GM08714 (cell line): ENCODE measurements around the gene KIF1A.
"Not testable (repeated sequence)": the region's sequence is repeated elsewhere in the genome, so short reads cannot be mapped to it uniquely, and the experiment has no call there.

ENCODE experiments used
- H3K4me3 ChIP-seq: fragments of 200-500 bp; sonication (Bioruptor generic); 2 replicates; pipeline ENCODE4 v1.5.1; 2014; ENCODE audit warnings: mild to moderate bottlenecking, low read length, inconsistent platforms
- ZNF274 ChIP-seq: IDR thresholded peaks from 2 replicates; pipeline ENCODE4 v1.6.1; 2012; ENCODE audit warnings: mild to moderate bottlenecking, low read depth, low read length

The KIF1A gene

GRCh38 chr2:240855670-240856069, 35.7 kb upstream of the KIF1A start:
- no peak overlapping the region for H3K4me3 ChIP-seq
- TF ChIP-seq ZNF274 = no peak

DNA sequence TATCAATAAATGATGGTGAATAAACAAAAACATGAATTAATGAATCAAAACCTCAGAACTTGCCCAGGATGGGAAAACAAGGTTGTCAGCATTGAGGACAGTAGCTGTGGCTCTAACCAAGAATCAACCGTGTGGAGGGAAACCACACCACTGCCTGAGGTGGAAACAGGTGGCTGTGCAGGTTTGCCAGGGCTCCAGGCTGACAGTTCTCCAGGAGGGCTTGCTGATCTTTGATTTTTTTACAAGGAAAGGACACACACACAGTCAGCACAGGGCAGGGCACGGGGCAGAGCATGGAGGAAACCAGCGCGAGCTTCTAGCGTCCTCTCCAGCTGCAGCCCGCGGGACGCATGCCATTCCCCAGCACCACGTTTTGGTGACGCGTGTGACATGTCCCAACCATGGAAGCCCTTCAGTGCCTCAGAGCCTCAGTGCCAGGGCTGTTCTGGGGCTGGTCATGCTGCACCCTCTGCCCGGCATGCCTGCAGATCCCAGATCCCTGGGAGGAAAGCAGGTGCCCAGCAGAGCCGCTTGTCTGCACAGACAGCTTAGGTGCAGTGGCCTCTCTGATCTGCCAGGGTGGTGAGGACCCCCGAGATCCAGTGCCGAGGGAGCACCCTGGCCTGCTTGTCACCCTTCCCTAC, 32.8 kb upstream of the KIF1A start:
- TF ChIP-seq ZNF274 = no peak
- H3K4me3 ChIP-seq = no peak overlapping the region

DNA sequence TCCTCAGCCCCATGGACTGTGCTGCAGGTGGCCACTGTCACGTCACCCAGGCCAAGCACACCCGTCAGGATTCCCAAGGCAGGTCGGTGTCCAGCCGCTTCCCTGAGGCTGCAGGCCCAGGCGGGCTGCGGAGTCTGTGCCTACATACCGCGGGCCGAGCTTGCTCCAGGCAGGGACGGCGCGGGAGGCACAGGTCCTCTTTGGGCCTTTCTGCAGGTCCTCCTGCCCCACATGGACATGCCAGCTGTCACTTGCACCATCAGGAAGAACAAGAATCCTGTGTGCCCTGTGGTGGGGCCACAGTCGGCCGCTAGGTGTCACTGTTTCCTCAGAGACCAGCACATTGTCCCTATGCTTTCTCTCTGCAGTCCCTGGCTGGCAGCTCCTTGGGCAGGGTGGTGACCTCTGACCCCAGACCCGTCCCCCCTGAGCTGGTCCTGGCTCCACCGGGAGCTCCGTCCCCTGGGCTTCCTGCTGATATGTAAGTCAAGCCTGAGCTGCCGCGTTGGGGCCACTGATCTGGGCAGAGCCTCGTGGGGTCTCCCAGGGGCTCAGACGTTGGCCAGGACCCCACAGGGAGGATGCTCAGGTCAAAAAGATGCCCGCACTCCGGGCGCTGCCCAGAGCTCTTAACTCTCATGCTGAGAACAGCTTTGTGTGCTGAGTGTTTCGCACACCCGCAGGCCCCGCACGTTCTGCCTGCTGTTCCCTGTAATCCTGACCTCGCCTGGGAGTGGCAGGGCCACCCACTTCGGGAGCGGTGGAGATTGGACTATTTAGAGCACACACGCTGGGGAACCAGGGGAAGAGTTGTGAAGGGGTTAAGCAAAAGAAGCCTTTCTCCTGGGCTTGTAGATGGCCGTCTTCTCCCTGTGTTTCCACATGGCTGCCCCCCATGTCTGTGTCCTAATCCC, 31.3 kb upstream of the KIF1A start:
- no peak for TF ChIP-seq ZNF274
- H3K4me3 ChIP-seq = no peak overlapping the region

GRCh38 chr2:240850756-240851077, 30.7 kb upstream of the KIF1A start:
- no peak overlapping the region for H3K4me3 ChIP-seq
- no peak for TF ChIP-seq ZNF274

DNA sequence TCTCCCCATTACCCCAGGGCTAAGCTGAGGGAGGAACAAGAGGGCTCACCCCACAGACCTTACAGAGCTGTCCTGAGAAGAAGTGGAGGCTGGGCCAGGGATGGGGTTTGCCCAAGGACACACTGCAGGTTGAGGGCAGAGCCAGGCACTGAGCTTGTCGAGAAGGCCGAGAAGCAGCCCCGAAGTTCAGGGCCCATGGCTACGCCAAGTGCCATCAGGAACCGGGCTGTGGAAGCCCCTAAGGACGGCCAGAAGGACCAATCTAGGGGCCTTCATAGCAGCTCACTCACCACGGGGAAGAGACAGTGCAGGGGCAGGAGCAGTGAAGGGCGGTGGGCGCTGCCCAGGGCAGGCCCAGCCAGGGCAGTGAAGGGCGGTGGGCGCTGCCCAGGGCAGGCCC, 30.0 kb upstream of the KIF1A start:
- H3K4me3 ChIP-seq = no peak overlapping the region
- TF ChIP-seq ZNF274 = no peak

- TF ChIP-seq ZNF274 = no peak
These were observed 29.1 kb upstream of the KIF1A start for GRCh38 chr2:240848900-240849680.

DNA sequence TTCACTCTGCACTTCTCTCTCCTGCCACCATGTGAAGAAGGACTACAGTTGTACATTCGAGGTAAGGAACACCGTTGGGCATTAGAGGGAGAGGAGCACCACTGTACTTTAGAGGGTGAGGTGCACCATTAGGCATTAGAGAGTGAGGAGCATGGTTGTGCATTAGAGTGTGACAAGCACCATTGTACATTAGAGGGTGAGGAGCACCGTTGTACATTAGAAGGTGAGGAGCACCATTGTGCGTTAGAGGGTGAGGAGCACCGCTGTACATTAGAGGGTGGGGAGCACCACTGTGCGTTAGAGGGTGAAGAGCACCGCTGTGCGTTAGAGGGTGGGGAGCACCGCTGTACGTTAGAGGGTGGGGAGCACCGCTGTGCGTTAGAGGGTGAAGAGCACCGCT, 27.8 kb upstream of the KIF1A start:
- no peak for TF ChIP-seq ZNF274
- no peak overlapping the region for H3K4me3 ChIP-seq

More at GRCh38 chr2:240848900-240849680, 29.1 kb upstream of the KIF1A start:
- no peak overlapping the region for H3K4me3 ChIP-seq

DNA sequence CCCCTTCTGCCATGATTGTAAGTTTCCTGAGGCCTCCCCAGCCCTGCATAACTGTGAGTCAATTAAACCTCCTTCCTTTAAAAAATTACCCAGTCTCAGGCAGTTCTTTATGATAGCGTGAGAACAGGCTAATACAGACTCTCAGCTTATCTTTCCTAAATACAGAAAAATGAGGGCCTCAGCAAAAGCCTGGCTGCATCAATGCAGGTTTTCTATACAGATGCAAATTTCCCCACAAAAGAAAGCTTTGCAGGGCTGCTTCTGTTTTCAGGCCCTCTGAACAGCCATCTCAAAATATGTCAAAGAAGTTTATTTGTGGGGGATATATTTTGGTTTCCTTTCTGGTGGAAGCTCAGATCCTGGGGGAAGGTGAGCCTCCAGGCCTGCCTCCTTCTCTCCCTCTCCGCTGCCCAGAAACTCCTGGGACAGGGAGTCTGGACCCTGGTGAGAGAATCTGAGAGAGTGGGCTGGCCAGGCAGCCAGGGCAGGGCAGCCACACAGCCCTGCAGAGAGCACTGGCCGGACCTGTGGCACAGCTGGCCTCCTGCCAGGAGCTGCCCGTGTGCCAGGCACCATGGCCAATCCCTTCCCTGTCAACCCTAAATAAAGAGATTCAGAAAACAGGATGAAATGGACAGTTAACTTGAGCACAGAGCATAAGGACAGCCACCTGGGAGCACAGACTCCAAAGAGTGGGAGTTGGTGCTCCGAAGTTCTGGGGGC, 27.0 kb upstream of the KIF1A start:
- TF ChIP-seq ZNF274 = no peak
- no peak overlapping the region for H3K4me3 ChIP-seq

GRCh38 chr2:240846309-240846708, 26.3 kb upstream of the KIF1A start:
- not testable (repeated sequence) for H3K4me3 ChIP-seq

DNA sequence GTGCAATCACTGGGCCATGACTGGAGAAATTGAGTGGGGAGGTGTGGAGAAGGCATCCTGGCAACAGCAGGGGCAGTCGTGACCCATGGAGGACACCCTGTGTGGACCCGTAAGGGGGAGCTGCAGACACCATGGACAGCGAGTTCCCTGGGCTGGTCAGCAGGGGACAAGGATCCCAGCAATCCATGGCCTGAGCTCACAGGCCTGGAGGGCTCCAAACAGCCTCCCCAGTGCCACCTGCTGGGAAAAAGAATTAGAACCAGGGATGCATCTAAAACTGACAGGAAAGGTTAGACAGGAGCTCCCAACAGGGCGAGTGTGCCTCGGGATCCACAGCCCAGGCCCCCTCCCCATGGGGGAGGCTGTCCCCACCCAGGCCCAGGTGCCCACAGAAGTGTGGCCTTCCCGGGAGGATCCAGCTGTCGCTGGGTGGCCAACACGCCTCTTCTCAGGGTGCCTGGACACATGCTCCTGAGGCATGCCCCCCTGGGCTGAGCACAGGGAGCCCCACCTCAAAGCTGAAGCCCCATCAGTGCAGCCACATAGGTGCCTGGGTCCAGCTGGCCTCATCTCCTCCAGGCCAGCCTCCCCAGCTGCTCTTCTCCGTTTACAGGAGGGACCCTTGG, 20.5 kb upstream of the KIF1A start:
- TF ChIP-seq ZNF274 = no peak

DNA sequence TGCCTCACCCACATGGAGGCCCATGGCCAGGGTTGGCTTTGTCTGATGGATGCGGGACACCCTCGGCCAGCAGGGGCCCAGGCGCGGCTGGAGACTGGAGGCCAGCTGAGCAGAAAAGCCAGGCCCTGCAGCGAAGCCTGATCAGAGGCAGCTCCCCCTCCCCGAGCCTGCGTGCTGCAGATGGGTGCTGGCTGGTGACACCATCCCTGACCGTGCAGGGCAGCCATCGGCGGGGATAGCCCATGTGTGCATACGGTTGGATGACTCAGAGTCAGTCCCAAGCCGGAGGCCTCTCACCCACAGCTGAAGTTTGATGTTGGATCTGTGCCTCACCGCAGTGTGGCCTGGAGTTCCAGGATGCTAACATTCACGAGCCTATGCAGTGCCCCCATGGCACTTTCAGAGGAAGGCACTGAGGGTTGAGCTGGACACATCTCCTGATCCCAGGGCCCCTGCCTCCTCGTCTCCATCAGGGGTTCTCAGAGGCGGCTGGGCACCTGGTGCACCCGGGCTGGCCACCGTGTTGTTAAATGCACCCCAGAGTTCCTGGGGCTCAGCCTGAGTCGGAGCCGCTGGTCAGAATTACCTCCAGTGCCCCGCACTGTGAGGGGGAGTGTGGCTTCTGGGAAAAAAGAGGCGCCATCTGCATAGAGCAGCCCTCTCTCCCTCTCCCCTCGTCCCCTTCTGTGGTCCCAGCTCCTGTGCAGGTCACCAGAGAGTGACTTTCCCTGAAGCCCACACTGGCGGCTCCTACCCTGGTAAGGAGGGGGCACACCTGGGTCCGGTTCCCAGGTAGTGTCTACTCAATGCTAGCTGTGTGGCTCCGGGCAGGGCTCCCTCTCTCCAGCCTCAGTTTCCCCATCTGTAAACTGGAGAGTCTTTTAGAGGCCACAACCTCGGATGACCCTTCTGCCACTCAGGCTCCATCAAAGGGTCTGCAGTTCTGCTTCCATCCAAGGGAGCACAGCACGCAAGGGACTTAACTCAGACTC, 19.4 kb upstream of the KIF1A start:
- no peak for TF ChIP-seq ZNF274
- H3K4me3 ChIP-seq = no peak overlapping the region

More for the DNA sequence above, 20.5 kb upstream of the KIF1A start:
- H3K4me3 ChIP-seq = no peak overlapping the region

GRCh38 chr2:240837621-240838020, 17.6 kb upstream of the KIF1A start:
- TF ChIP-seq ZNF274 = no peak
- no peak overlapping the region for H3K4me3 ChIP-seq
